WTC11 (cell line): ENCODE measurements around the gene USH1G. TPM values are rescaled to one million over a fixed set of nuclear protein-coding genes. Genes with fewer than 3 reads are reported as not detected.

Source experiments
- ATAC-seq: fragments of 200-7000 bp; cut with Tn5 transposase; 2 replicates; pipeline ENCODE4 v1.10.0; 2021; ENCODE audit warnings: mild to moderate bottlenecking, moderate library complexity
- CTCF ChIA-PET: fragments of 300-600 bp; sonication (Branson Sonifier 250); formaldehyde crosslinking; loops from one replicate; lab custom pipeline; 2021; ENCODE audit warnings: antibody characterized with exemption; lab: Charles Lee
- POLR2A ChIA-PET: fragments of 350-600 bp; sonication (Branson Sonifier 250); formaldehyde crosslinking; loops from one replicate; lab custom pipeline; 2021; ENCODE audit warnings: antibody characterized with exemption; lab: Charles Lee
- DNase-seq: peaks from one replicate; pipeline ENCODE4 v3.0.0; 2021; ENCODE audit warnings: low spot score
- H3K27ac Mint-ChIP-seq: 2 replicates; pipeline ENCODE4 v1.8.0; 2021; ENCODE audit warnings: mixed read lengths
- H3K27me3 Mint-ChIP-seq: 2 replicates; pipeline ENCODE4 v1.8.0; 2021; ENCODE audit warnings: low read depth, mild to moderate bottlenecking, moderate library complexity, mixed read lengths
- H3K36me3 Mint-ChIP-seq: 2 replicates; pipeline ENCODE4 v1.8.0; 2021; ENCODE audit warnings: mixed read lengths
- H3K4me1 Mint-ChIP-seq: 2 replicates; pipeline ENCODE4 v1.8.0; 2022; ENCODE audit warnings: mixed read lengths
- H3K4me3 Mint-ChIP-seq: 2 replicates; pipeline ENCODE4 v1.8.0; 2021; ENCODE audit warnings: mild to moderate bottlenecking, moderate library complexity, mixed read lengths
- H3K9me3 Mint-ChIP-seq: 2 replicates; pipeline ENCODE4 v1.8.0; 2021; ENCODE audit warnings: mixed read lengths
- ARID4B ChIP-seq: sonication (generic); formaldehyde crosslinking; IDR thresholded peaks from 2 replicates; pipeline ENCODE4 v1.8.0; 2023; ENCODE audit warnings: missing genetic modification reagents, mild to moderate bottlenecking, borderline replicate concordance
- ATF3 ChIP-seq: sonication (generic); formaldehyde crosslinking; conservative IDR thresholded peaks from 2 replicates; pipeline ENCODE4 v1.8.1; 2022; ENCODE audit warnings: mild to moderate bottlenecking, missing genetic modification reagents
- E2F1 ChIP-seq: sonication (generic); formaldehyde crosslinking; IDR thresholded peaks from 2 replicates; pipeline ENCODE4 v1.8.0; 2022; ENCODE audit warnings: mild to moderate bottlenecking, missing genetic modification reagents
- ESRRA ChIP-seq: sonication (generic); formaldehyde crosslinking; IDR thresholded peaks from 2 replicates; pipeline ENCODE4 v1.8.1; 2022; ENCODE audit warnings: mild to moderate bottlenecking, missing genetic modification reagents, borderline replicate concordance
- ETV6 ChIP-seq: sonication (generic); formaldehyde crosslinking; IDR thresholded peaks from 2 replicates; pipeline ENCODE4 v1.8.1; 2022; ENCODE audit warnings: mild to moderate bottlenecking, missing genetic modification reagents
- FOXP4 ChIP-seq: sonication (generic); formaldehyde crosslinking; IDR thresholded peaks from 2 replicates; pipeline ENCODE4 v1.8.0; 2022; ENCODE audit warnings: mild to moderate bottlenecking, missing genetic modification reagents
- GTF2I ChIP-seq: fragments of 250-450 bp; sonication (Bioruptor Pico); conservative IDR thresholded peaks from 2 replicates; pipeline ENCODE4 v1.4.0; 2021; ENCODE audit warnings: mild to moderate bottlenecking
- MAX ChIP-seq: sonication (generic); formaldehyde crosslinking; IDR thresholded peaks from 2 replicates; pipeline ENCODE4 v1.8.0; 2022; ENCODE audit warnings: mild to moderate bottlenecking, missing genetic modification reagents
- NFYB ChIP-seq: sonication (generic); formaldehyde crosslinking; conservative IDR thresholded peaks from 2 replicates; pipeline ENCODE4 v1.8.0; 2022; ENCODE audit warnings: low read depth, missing genetic modification reagents
- PRDM15 ChIP-seq: sonication (generic); formaldehyde crosslinking; IDR thresholded peaks from 2 replicates; pipeline ENCODE4 v1.8.0; 2022; ENCODE audit warnings: missing genetic modification reagents
- PREB ChIP-seq: sonication (generic); formaldehyde crosslinking; IDR thresholded peaks from 2 replicates; pipeline ENCODE4 v1.8.1; 2022; ENCODE audit warnings: mild to moderate bottlenecking, missing genetic modification reagents, moderate library complexity, borderline replicate concordance
- TP53 ChIP-seq: sonication (generic); formaldehyde crosslinking; IDR thresholded peaks from 2 replicates; pipeline ENCODE4 v1.8.1; 2023; ENCODE audit warnings: mild to moderate bottlenecking, missing genetic modification reagents
- ZBTB21 ChIP-seq: sonication (generic); formaldehyde crosslinking; IDR thresholded peaks from 2 replicates; pipeline ENCODE4 v1.8.1; 2023; ENCODE audit warnings: mild to moderate bottlenecking, missing genetic modification reagents, borderline replicate concordance
- total RNA-seq: library from RNA; stranded (reverse); gene quantifications from 3 replicates; pipeline ENCODE4 v1.2.3, GENCODE V29; 2021

USH1G gene
- total RNA-seq, 1 experiment from 2014 or later = 1.9 TPM

- TF ChIP-seq PRDM15 (CRISPR knock-in tag) = peak; percentile 68
Measured at GRCh38 chr17:74924250-74924948, 1.3 kb upstream of the USH1G start, which contains the start of gene OTOP2 (continued).

- no peaks in the 10 kb centered on the region for H3K36me3 Mint-ChIP-seq
- ATAC-seq (peak; percentile 18), DNase-seq (peak; percentile 79)
- no peaks in the 10 kb centered on the region for H3K9me3 Mint-ChIP-seq
- ChIA-PET POLR2A (interaction anchor here (0.9 kb wide), 1 partner anchor 112 kb away, joined by 3 read pairs; no protein-coding TSS in a partner anchor), CTCF (interaction anchor here (0.6 to 7.8 kb wide), 35 partner anchors 10 to 1438 kb away, joined by 3 to 206 read pairs (median 5); partner anchors contain the start of genes CDR2L, FDXR, HID1 and KCTD2)
- no peak overlapping the region for H3K27ac Mint-ChIP-seq
- H3K4me3 Mint-ChIP-seq = peak overlapping the region; percentile 70
- peaks cover 74% of the 10 kb centered on the region for H3K27me3 Mint-ChIP-seq
- peaks cover 13% of the 10 kb centered on the region for H3K4me1 Mint-ChIP-seq
- TF ChIP-seq GTF2I (CRISPR knock-in tag) (no peak), ZBTB21 (no peak), ATF3 (CRISPR knock-in tag) (no peak), ESRRA (CRISPR knock-in tag) (no peak), TP53 (CRISPR knock-in tag) (no peak), MAX (CRISPR knock-in tag) (peak; percentile 83; the same call in 1 of the 2 replicates), ETV6 (CRISPR knock-in tag) (no peak), FOXP4 (CRISPR knock-in tag) (peak; percentile 62; the same call in 1 of the 2 replicates), E2F1 (CRISPR knock-in tag) (no peak), PREB (CRISPR knock-in tag) (no peak), PRDM15 (CRISPR knock-in tag) (no peak), NFYB (CRISPR knock-in tag) (no peak), ARID4B (no peak)
Measured at GRCh38 chr17:74923538-74924249, 639 bp upstream of the USH1G start.
